Cardiac ventricle fibroblast (primary cell): ENCODE results near the gene PRDX1. TPM values are rescaled to one million over a fixed set of nuclear protein-coding genes. Genes with fewer than 3 reads are reported as not detected.

Experiments
- total RNA-seq: library from RNA; depleted of rRNA; stranded (reverse); fragments of >200 nt; gene quantifications from 2 replicates; pipeline ENCODE4 v1.2.3, GENCODE V29; 2015

PRDX1 gene
- total RNA-seq: 353 and 414 TPM in 2 replicates

DNA sequence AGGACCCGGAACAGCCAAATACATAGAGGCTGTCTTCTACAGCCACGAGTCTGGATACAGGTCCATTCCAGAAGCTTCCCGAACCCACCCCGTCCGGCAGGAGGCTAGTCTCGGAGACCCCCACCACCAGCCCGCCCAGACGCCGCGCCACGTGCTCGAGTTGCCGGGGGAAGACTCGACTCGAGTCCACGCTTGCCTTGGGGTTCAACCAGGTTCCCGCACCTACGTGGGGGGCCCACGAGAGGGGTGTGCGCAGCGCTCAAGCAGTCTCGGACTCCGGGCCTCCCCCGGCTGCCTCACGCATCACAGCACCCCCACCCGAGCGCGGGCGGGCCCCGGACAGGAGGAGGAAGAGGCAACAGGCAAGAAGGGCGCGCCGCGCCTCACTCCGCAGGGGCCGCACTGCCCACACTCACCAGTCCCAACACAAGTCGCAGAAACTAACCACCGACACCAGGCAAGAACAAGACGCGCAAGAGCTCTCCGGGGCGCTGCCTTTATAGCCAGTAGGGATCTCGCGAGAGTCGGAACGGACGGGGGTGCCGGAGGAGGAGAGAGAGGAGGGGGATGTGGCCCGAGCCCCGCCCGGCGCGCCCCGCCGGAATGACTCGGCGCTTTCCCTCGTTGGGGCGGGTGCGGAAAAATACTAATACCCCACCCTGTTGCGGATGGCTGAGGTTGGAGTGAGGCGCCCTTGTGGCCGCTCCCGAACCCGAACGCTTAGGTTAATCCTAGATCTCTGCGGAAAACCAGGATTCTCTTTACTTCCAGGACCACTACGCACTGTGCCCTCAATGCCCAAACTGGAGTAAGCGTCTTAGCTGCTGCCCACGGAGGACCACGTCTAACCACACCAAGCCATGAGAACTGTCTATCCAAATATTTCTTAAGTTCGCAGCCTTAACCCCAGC lies at the start of gene PRDX1:
Gene PRDX1, minus strand, starts transcription at position 472 of the 911 bp plus-strand sequence. CDS start 2,841 bp downstream, outside the sequence.

DNA sequence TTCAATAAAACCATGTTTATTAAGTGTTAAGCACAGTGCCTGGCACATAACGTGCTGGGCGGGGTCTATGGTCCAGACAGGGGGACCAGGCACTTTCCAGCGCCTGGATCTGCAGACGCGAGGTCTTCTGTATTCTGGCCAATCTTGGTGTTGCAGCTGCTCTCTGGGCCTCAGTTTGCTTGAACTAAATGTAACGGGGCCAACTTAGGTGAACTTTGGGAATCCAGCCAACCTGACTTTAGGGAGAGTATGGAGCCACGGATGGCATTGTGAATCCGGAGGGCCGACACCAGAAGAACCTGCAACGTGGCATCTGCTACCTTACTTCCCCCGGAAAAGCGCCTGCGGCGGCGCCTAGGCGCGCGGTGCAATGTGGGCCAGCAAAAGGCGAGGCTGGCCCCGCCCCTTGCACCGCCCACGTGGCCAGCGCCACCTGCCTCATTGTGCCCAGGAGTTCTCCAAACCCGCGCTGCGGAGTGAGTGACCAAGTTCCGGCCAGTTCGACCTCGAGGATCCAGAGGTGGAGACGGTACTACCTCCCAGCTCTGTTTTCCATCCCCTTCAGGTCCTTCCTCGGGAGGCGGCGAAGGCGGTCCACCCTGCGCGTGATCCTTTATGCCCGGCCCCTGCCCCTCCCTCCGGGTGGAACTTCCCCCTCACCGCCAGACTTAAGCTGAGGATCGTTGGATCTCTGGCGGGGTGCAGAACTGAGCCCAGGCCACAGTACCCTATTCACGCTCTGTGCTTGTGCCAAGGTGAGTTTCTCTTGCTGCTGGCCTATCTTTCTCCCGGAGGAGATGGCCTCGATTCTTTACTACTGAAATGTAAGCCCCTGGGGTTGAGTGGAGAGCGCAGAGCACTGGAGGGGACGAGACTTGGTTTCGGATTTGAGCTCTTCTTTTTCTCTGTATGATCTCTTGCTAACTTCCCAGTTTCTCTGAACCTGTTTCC lies 29.0 kb upstream of the PRDX1 start, which contains the start of gene AKR1A1:
Gene AKR1A1, plus strand, starts transcription at position 426 of the 951 bp plus-strand sequence. CDS start 10,969 bp downstream, outside the sequence.

DNA sequence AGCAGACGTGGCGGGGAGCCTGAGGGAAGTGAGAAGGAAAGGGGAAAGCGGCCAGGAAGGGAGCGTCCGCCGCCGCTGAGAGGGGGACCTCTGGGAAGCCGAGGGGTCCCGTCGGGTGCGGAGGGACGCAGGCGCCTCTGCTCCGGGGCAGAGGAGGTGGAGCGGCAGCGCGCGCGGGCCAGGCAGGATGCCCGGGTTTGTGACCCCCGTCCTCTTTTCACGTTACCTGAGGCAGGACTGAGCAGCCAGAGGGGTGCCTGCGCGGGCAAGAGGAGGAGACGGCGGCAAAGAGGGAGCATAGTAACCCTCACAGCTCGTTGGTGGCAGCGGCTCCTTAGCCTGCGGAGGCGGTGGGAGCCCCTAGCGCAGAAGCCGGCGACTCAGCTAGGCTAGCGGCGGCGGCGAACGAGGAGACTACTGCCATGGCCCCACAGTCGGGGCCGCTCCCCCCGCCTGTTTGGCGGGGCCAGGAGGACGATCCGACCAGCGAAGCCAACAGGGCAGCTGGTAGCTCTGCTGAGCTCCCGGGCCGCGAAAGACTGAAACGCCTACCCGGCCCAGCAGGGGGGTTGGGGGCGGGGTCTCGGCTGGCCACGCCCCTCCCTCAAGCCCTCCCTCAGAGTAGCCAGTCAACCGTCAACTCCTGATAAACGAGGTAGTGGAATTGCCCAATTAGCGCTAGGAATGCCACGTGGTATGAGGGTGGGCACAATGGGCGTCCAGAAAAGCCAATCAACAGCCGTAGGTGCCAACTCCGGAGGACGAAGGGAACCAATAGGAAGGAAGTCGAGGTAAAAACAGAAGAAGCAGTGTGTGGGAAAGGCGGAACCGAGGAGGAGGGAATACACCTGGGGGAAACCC lies 30.8 kb downstream of the PRDX1 start, which contains the start of gene TESK2:
Gene TESK2, minus strand, starts transcription at position 538 of the 861 bp plus-strand sequence. CDS start 33,378 bp downstream, outside the sequence.

Other genes starting within 250 kb of the PRDX1 start
- gene HPDL, start 195.0 kb downstream of the PRDX1 start, total RNA-seq: 0.83 and 2.9 TPM in 2 replicates
- gene TOE1, start 181.7 kb downstream of the PRDX1 start, total RNA-seq: 3.1 and 4.5 TPM in 2 replicates
- gene MUTYH, start 181.4 kb downstream of the PRDX1 start, total RNA-seq: 9.7 and 11.3 TPM in 2 replicates
- gene TESK2, start 30.7 kb downstream of the PRDX1 start, total RNA-seq: 2.2 and 3.3 TPM in 2 replicates
- 1.8 and 2.6 TPM in 2 replicates for gene CCDC163, start 21.8 kb downstream of the PRDX1 start, total RNA-seq
- 5.9 and 7.1 TPM in 2 replicates for gene MMACHC, start 21.6 kb downstream of the PRDX1 start, total RNA-seq
- 101 and 107 TPM in 2 replicates for gene AKR1A1, start 28.9 kb upstream of the PRDX1 start, total RNA-seq
- gene NASP, start 62.2 kb upstream of the PRDX1 start, total RNA-seq: 30.9 and 37.8 TPM in 2 replicates
- gene CCDC17, start 102.2 kb upstream of the PRDX1 start, total RNA-seq: 0.10 and 1.00 TPM in 2 replicates
- 37.9 and 44.9 TPM in 2 replicates for gene GPBP1L1, start 164.6 kb upstream of the PRDX1 start, total RNA-seq
- 18.8 and 30.7 TPM in 2 replicates for gene TMEM69, start 166.3 kb upstream of the PRDX1 start, total RNA-seq
- gene IPP, start 228.8 kb upstream of the PRDX1 start, total RNA-seq: 8.3 and 10.5 TPM in 2 replicates